ENCODE measurements around the gene SIX3.

SIX3 gene

GRCh38 chr2:44931198-44931780 lies 10.2 kb upstream of the SIX3 start:
- no peak for DNase-seq (ENCODE audit: low read depth in 2 of 2)

GRCh38 chr2:44932079-44932478 lies 9.4 kb upstream of the SIX3 start:
- DNase-seq (ENCODE audit: low read depth in 2 of 2) = no peak

- no peak for DNase-seq (ENCODE audit: low read depth in 2 of 2)
Observed at GRCh38 chr2:44932564-44933392, 8.7 kb upstream of the SIX3 start.

- no peak for DNase-seq (ENCODE audit: low read depth in 2 of 2)
Observed at GRCh38 chr2:44933434-44933951, 8.0 kb upstream of the SIX3 start.

GRCh38 chr2:44934038-44934982 lies 7.2 kb upstream of the SIX3 start:
- no peak for DNase-seq (ENCODE audit: low read depth in 2 of 2)

GRCh38 chr2:44934983-44935728 lies 6.3 kb upstream of the SIX3 start:
- no peak for DNase-seq (ENCODE audit: low read depth in 2 of 2)

- DNase-seq (ENCODE audit: low read depth in 2 of 2) = no peak
Observed at GRCh38 chr2:44935729-44936098, 5.8 kb upstream of the SIX3 start.

GRCh38 chr2:44936275-44936674 lies 5.2 kb upstream of the SIX3 start:
- no peak for DNase-seq (ENCODE audit: low read depth in 2 of 2)

GRCh38 chr2:44936715-44937687 lies 4.5 kb upstream of the SIX3 start:
- no peak for DNase-seq (ENCODE audit: low read depth in 2 of 2)

- DNase-seq (ENCODE audit: low read depth in 2 of 2) = no peak
Observed at GRCh38 chr2:44937688-44938240, 3.7 kb upstream of the SIX3 start.

- DNase-seq (ENCODE audit: low read depth in 2 of 2) = no peak
Observed at GRCh38 chr2:44938287-44939105, 3.0 kb upstream of the SIX3 start.

- DNase-seq (ENCODE audit: low read depth in 2 of 2) = no peak
Observed at GRCh38 chr2:44939106-44940048, 2.1 kb upstream of the SIX3 start.

GRCh38 chr2:44940049-44940494 lies 1.4 kb upstream of the SIX3 start:
- DNase-seq (ENCODE audit: low read depth in 2 of 2) = no peak

GRCh38 chr2:44940732-44941464 lies 604 bp upstream of the SIX3 start:
- DNase-seq (ENCODE audit: low read depth in 2 of 2) = no peak

- no peak for DNase-seq (ENCODE audit: low read depth in 2 of 2)
Observed at GRCh38 chr2:44942304-44943030, 965 bp downstream of the SIX3 start.

GRCh38 chr2:44943031-44943692 lies 1.7 kb downstream of the SIX3 start:
- DNase-seq (ENCODE audit: low read depth in 2 of 2) = no peak
